Measurements from ENCODE around the gene CCDC85B.

CCDC85B gene

GRCh38 chr11:65853246-65853979 is 37.1 kb upstream of the CCDC85B start:
- in situ Hi-C loops (cut with MboI; ENCODE audit: low sequenced_read_pairs, unreplicated experiment) = no loop called here
- no peak for TF ChIP-seq CTCF (IDR thresholded peaks at IDR 0.05; ENCODE audit: borderline replicate concordance, control extremely low read depth, extremely low read depth, insufficient read depth, missing control alignments)
- DNase-seq (ENCODE audit: low spot score) = no peak

GRCh38 chr11:65854161-65854592 is 36.3 kb upstream of the CCDC85B start:
- TF ChIP-seq CTCF (IDR thresholded peaks at IDR 0.05; ENCODE audit: borderline replicate concordance, control extremely low read depth, extremely low read depth, insufficient read depth, missing control alignments) = no peak
- in situ Hi-C loops (cut with MboI; ENCODE audit: low sequenced_read_pairs, unreplicated experiment) = no loop called here
- DNase-seq (ENCODE audit: low spot score) = no peak

GRCh38 chr11:65854852-65855837 is 35.3 kb upstream of the CCDC85B start:
- no peak for TF ChIP-seq CTCF (IDR thresholded peaks at IDR 0.05; ENCODE audit: borderline replicate concordance, control extremely low read depth, extremely low read depth, insufficient read depth, missing control alignments)
- in situ Hi-C loops (cut with MboI; ENCODE audit: low sequenced_read_pairs, unreplicated experiment) = no loop called here
- DNase-seq (ENCODE audit: low spot score) = no peak

- TF ChIP-seq CTCF (IDR thresholded peaks at IDR 0.05; ENCODE audit: borderline replicate concordance, control extremely low read depth, extremely low read depth, insufficient read depth, missing control alignments) = no peak
- no peak for DNase-seq (ENCODE audit: low spot score)
- in situ Hi-C loops (cut with MboI; ENCODE audit: low sequenced_read_pairs, unreplicated experiment) = no loop called here
Measured at GRCh38 chr11:65855927-65856363, 34.5 kb upstream of the CCDC85B start.

- no peak for TF ChIP-seq CTCF (IDR thresholded peaks at IDR 0.05; ENCODE audit: borderline replicate concordance, control extremely low read depth, extremely low read depth, insufficient read depth, missing control alignments)
- peak; percentile 82 for DNase-seq (ENCODE audit: low spot score)
- in situ Hi-C loops (cut with MboI; ENCODE audit: low sequenced_read_pairs, unreplicated experiment) = no loop called here
Measured at GRCh38 chr11:65856689-65857499, 33.6 kb upstream of the CCDC85B start.

- in situ Hi-C loops (cut with MboI; ENCODE audit: low sequenced_read_pairs, unreplicated experiment) = no loop called here
- TF ChIP-seq CTCF (IDR thresholded peaks at IDR 0.05; ENCODE audit: borderline replicate concordance, control extremely low read depth, extremely low read depth, insufficient read depth, missing control alignments) = no peak
- no peak for DNase-seq (ENCODE audit: low spot score)
Measured at GRCh38 chr11:65857500-65857852, 33.0 kb upstream of the CCDC85B start.

Measured in GM13976 (cell line).